ENCODE results near the gene LRRC4C. TPM values are rescaled to one million over a fixed set of nuclear protein-coding genes. Genes with fewer than 3 reads are reported as not detected.
A peak's percentile ranks its signal among the peaks of the same experiment; 100 is the strongest.

Gene LRRC4C
- total RNA-seq, 2 donors from 2014 or later, result 0.84 to 0.95 TPM

GRCh38 chr11:40118780-40119179 is 1340.7 kb downstream of the LRRC4C start:
- no peak for DNase-seq
- H3K4me3 ChIP-seq (ENCODE audit: low read length), result no peak overlapping the region
- no peak overlapping the region for H3K27ac ChIP-seq (ENCODE audit: low read depth, low read length)
- no peaks in the 10 kb centered on the region for H3K27me3 Mint-ChIP-seq (ENCODE audit: insufficient read depth)
- no peak overlapping the region for H3K4me3 Mint-ChIP-seq
- H3K36me3 ChIP-seq (ENCODE audit: control insufficient read depth, insufficient read depth, low read length), result no peaks in the 10 kb centered on the region
- H3K9me3 Mint-ChIP-seq, result peaks cover 15% of the 10 kb centered on the region
- H3K4me1 ChIP-seq (ENCODE audit: control insufficient read depth, insufficient read depth, low read length), result peaks cover 3% of the 10 kb centered on the region
- 89 to 92% methylated on average over 2 of the region's 2 CpGs for WGBS, 2 experiments (ENCODE audit: insufficient coverage in 1 of 2, insufficient read length in 1 of 2)
- H3K9me3 ChIP-seq (ENCODE audit: control insufficient read depth, low read length), result peaks cover 5% of the 10 kb centered on the region
- peaks cover 9% of the 10 kb centered on the region for H3K4me1 Mint-ChIP-seq
- no peak overlapping the region for H3K27ac Mint-ChIP-seq
- H3K9ac ChIP-seq (ENCODE audit: extremely low read depth, low read length, poor library complexity, severe bottlenecking), result no peak overlapping the region
- no peaks in the 10 kb centered on the region for H3K27me3 ChIP-seq (ENCODE audit: control insufficient read depth, insufficient read depth, low read length, poor library complexity, severe bottlenecking)
- H3K36me3 Mint-ChIP-seq (ENCODE audit: low read depth), result no peaks in the 10 kb centered on the region
- TF ChIP-seq CTCF (conservative IDR thresholded peaks at IDR 0.05), result no peak

- Mint-ChIP-seq H3K4me3 (no peak overlapping the region), H3K27ac (no peak overlapping the region)
- TF ChIP-seq CTCF (conservative IDR thresholded peaks at IDR 0.05), result no peak
Observed at GRCh38 chr11:40118026-40118425, 1341.4 kb downstream of the LRRC4C start.

GRCh38 chr11:40104941-40105550 is 1354.4 kb downstream of the LRRC4C start:
- Histone ChIP-seq H3K9me3 (ENCODE audit: control insufficient read depth, low read length) (peaks cover 8% of the 10 kb centered on the region), H3K9ac (ENCODE audit: extremely low read depth, low read length, poor library complexity, severe bottlenecking) (no peak overlapping the region), H3K27ac (ENCODE audit: low read depth, low read length) (no peak overlapping the region), H3K4me1 (ENCODE audit: control insufficient read depth, insufficient read depth, low read length) (no peaks in the 10 kb centered on the region), H3K27me3 (ENCODE audit: control insufficient read depth, insufficient read depth, low read length, poor library complexity, severe bottlenecking) (no peaks in the 10 kb centered on the region), H3K36me3 (ENCODE audit: control insufficient read depth, insufficient read depth, low read length) (no peaks in the 10 kb centered on the region), H3K4me3 (ENCODE audit: low read length) (no peak overlapping the region)
- peak; percentile 54 for DNase-seq
- H3K4me3 Mint-ChIP-seq, result no peak overlapping the region
- no peaks in the 10 kb centered on the region for H3K4me1 Mint-ChIP-seq
- H3K9me3 Mint-ChIP-seq, result peaks cover 16% of the 10 kb centered on the region
- 0 to 82% methylated on average over 1 to 5 of the region's 5 CpGs for WGBS, 2 experiments (ENCODE audit: insufficient coverage in 1 of 2, insufficient read length in 1 of 2)
- no peaks in the 10 kb centered on the region for H3K36me3 Mint-ChIP-seq (ENCODE audit: low read depth)
- H3K27ac Mint-ChIP-seq, result no peak overlapping the region
- H3K27me3 Mint-ChIP-seq (ENCODE audit: insufficient read depth), result no peaks in the 10 kb centered on the region
- TF ChIP-seq CTCF (conservative IDR thresholded peaks at IDR 0.05), result no peak

More at GRCh38 chr11:40118026-40118425, 1341.4 kb downstream of the LRRC4C start:
- DNase-seq, result no peak
- no peak overlapping the region for H3K27ac ChIP-seq (ENCODE audit: low read depth, low read length)
- H3K9me3 ChIP-seq (ENCODE audit: control insufficient read depth, low read length), result no peaks in the 10 kb centered on the region
- H3K9ac ChIP-seq (ENCODE audit: extremely low read depth, low read length, poor library complexity, severe bottlenecking), result no peak overlapping the region
- H3K4me3 ChIP-seq (ENCODE audit: low read length), result no peak overlapping the region
- H3K4me1 ChIP-seq (ENCODE audit: control insufficient read depth, insufficient read depth, low read length), result peaks cover 3% of the 10 kb centered on the region
- Mint-ChIP-seq H3K27me3 (ENCODE audit: insufficient read depth) (no peaks in the 10 kb centered on the region), H3K36me3 (ENCODE audit: low read depth) (no peaks in the 10 kb centered on the region), H3K9me3 (peaks cover 11% of the 10 kb centered on the region), H3K4me1 (peaks cover 9% of the 10 kb centered on the region)
- H3K36me3 ChIP-seq (ENCODE audit: control insufficient read depth, insufficient read depth, low read length), result no peaks in the 10 kb centered on the region
- no peaks in the 10 kb centered on the region for H3K27me3 ChIP-seq (ENCODE audit: control insufficient read depth, insufficient read depth, low read length, poor library complexity, severe bottlenecking)
- WGBS, 2 experiments (ENCODE audit: insufficient coverage in 1 of 2, insufficient read length in 1 of 2), result 88 to 100% methylated on average over 1 of the region's 1 CpG

All from endodermal cell (in vitro differentiated cells).